SK-N-MC (cell line): ENCODE data around the gene RANGAP1.

Source experiments
- DNase-seq: peaks from one replicate; pipeline ENCODE4 v3.0.0-alpha.2; 2011; ENCODE audit warnings: low read depth, low spot score
- H3K27ac ChIP-seq: fragments of 200-600 bp; sonication (generic); 2 replicates; pipeline ENCODE4 v1.5.1; 2016; ENCODE audit warnings: mixed run types
- H3K36me3 ChIP-seq: fragments of 200-600 bp; sonication (generic); 2 replicates; pipeline ENCODE4 v1.6.1; 2017; ENCODE audit warnings: antibody characterized with exemption, low read length, mixed read lengths; ENCODE audit not compliant: insufficient read depth
- H3K4me3 ChIP-seq: fragments of 200-600 bp; sonication (generic); 2 replicates; pipeline ENCODE4 v1.5.1; 2016
- H3K9ac ChIP-seq: fragments of 200-600 bp; sonication (generic); 2 replicates; pipeline ENCODE4 v1.8.0; 2017; ENCODE audit warnings: mixed run types, mixed read lengths; ENCODE audit not compliant: insufficient read length
- H3K9me3 ChIP-seq: fragments of 200-600 bp; sonication (generic); 2 replicates; pipeline ENCODE4 v1.6.1; 2017; ENCODE audit warnings: low read depth, mild to moderate bottlenecking, antibody characterized with exemption, low read length, moderate library complexity, mixed read lengths
- EZH2 ChIP-seq: fragments of 200-600 bp; sonication (generic); IDR thresholded peaks from one replicate; pipeline ENCODE4 v1.6.1; 2017; ENCODE audit warnings: antibody characterized with exemption
- FOXP2 ChIP-seq: optimal IDR thresholded peaks from 2 replicates; pipeline ENCODE3; 2011; ENCODE audit warnings: mild to moderate bottlenecking, moderate library complexity; ENCODE audit not compliant: insufficient read depth; ENCODE audit errors: extremely low read length, control extremely low read depth
- POLR2AphosphoS5 ChIP-seq: IDR thresholded peaks from 2 replicates; pipeline ENCODE4 v1.6.1; 2012; ENCODE audit warnings: mild to moderate bottlenecking, low read depth, low read length, borderline replicate concordance

Gene RANGAP1

GRCh38 chr22:41285820-41286638 lies at the start of gene RANGAP1:
Gene RANGAP1, minus strand, starts transcription at chr22:41286187. Its CDS starts 5,143 bp downstream, at chr22:41281044.
- Histone ChIP-seq H3K9me3 (no peaks in the 10 kb centered on the region), H3K4me3 (peak within 1 kb of the TSS; percentile 100), H3K27ac (peak within 1 kb of the TSS; percentile 87), H3K36me3 (peaks cover 34% of the 10 kb centered on the region), H3K9ac (peak within 1 kb of the TSS; percentile 91)
- peak; percentile 79; the same call in 1 of the 2 replicates for TF ChIP-seq POLR2AphosphoS5
- TF ChIP-seq FOXP2 = no peak
- no peak for TF ChIP-seq EZH2
- peak; percentile 93 for DNase-seq

GRCh38 chr22:41334951-41335635 lies 49.1 kb upstream of the RANGAP1 start:
- Histone ChIP-seq H3K9me3 (no peaks in the 10 kb centered on the region), H3K27ac (no peak overlapping the region), H3K36me3 (peaks cover 9% of the 10 kb centered on the region; the same call in 1 of the 2 replicates), H3K4me3 (no peak overlapping the region), H3K9ac (no peak overlapping the region)
- TF ChIP-seq POLR2AphosphoS5 (no peak), FOXP2 (no peak), EZH2 (no peak)
- DNase-seq = no peak

- DNase-seq = no peak
- Histone ChIP-seq H3K27ac (no peak overlapping the region), H3K9me3 (no peaks in the 10 kb centered on the region), H3K9ac (no peak overlapping the region), H3K36me3 (peaks cover 12% of the 10 kb centered on the region; the same call in 1 of the 2 replicates), H3K4me3 (no peak overlapping the region)
- no peak for TF ChIP-seq EZH2
- TF ChIP-seq FOXP2 = no peak
- TF ChIP-seq POLR2AphosphoS5 = no peak
Observed at GRCh38 chr22:41334215-41334614, 48.2 kb upstream of the RANGAP1 start.

GRCh38 chr22:41333806-41334205 lies 47.8 kb upstream of the RANGAP1 start:
- H3K9me3 ChIP-seq = no peaks in the 10 kb centered on the region
- peaks cover 12% of the 10 kb centered on the region; the same call in 1 of the 2 replicates for H3K36me3 ChIP-seq
- TF ChIP-seq EZH2 = no peak
- no peak for TF ChIP-seq FOXP2
- no peak for TF ChIP-seq POLR2AphosphoS5
- no peak overlapping the region for H3K27ac ChIP-seq
- no peak overlapping the region for H3K9ac ChIP-seq
- no peak overlapping the region for H3K4me3 ChIP-seq
- no peak for DNase-seq

- no peak overlapping the region for H3K27ac ChIP-seq
- H3K9ac ChIP-seq = no peak overlapping the region
- no peak overlapping the region for H3K4me3 ChIP-seq
- TF ChIP-seq FOXP2 (no peak), EZH2 (no peak), POLR2AphosphoS5 (no peak)
- no peak for DNase-seq
- peaks cover 22% of the 10 kb centered on the region; the same call in 1 of the 2 replicates for H3K36me3 ChIP-seq
- no peaks in the 10 kb centered on the region for H3K9me3 ChIP-seq
Observed at GRCh38 chr22:41332217-41332939, 46.4 kb upstream of the RANGAP1 start.

GRCh38 chr22:41330169-41330568 lies 44.2 kb upstream of the RANGAP1 start:
- TF ChIP-seq FOXP2 (no peak), POLR2AphosphoS5 (no peak), EZH2 (no peak)
- DNase-seq = no peak
- H3K9ac ChIP-seq = no peak overlapping the region
- H3K36me3 ChIP-seq = peaks cover 37% of the 10 kb centered on the region; the same call in 1 of the 2 replicates
- no peak overlapping the region for H3K27ac ChIP-seq
- H3K9me3 ChIP-seq = no peaks in the 10 kb centered on the region
- no peak overlapping the region for H3K4me3 ChIP-seq

- no peak for TF ChIP-seq FOXP2
- TF ChIP-seq POLR2AphosphoS5 = no peak
- no peak for TF ChIP-seq EZH2
- no peak for DNase-seq
- no peak overlapping the region for H3K4me3 ChIP-seq
- no peaks in the 10 kb centered on the region for H3K9me3 ChIP-seq
- H3K36me3 ChIP-seq = peaks cover 45% of the 10 kb centered on the region; the same call in 1 of the 2 replicates
- H3K27ac ChIP-seq = no peak overlapping the region
- H3K9ac ChIP-seq = no peak overlapping the region
Observed at GRCh38 chr22:41327124-41327523, 41.1 kb upstream of the RANGAP1 start.
